Cerebellar nuclear complex (tissue), 1 donor: ENCODE measurements around the gene FASTKD2.
"Not testable (repeated sequence)": the region's sequence is repeated elsewhere in the genome, so short reads cannot be mapped to it uniquely, and the experiment has no call there.

ENCODE experiments used
- DNase-seq, 2 experiments: peaks; one replicate each; lab custom pipeline; 2025; lab: John Stamatoyannopoulos, UW

FASTKD2 gene

DNA sequence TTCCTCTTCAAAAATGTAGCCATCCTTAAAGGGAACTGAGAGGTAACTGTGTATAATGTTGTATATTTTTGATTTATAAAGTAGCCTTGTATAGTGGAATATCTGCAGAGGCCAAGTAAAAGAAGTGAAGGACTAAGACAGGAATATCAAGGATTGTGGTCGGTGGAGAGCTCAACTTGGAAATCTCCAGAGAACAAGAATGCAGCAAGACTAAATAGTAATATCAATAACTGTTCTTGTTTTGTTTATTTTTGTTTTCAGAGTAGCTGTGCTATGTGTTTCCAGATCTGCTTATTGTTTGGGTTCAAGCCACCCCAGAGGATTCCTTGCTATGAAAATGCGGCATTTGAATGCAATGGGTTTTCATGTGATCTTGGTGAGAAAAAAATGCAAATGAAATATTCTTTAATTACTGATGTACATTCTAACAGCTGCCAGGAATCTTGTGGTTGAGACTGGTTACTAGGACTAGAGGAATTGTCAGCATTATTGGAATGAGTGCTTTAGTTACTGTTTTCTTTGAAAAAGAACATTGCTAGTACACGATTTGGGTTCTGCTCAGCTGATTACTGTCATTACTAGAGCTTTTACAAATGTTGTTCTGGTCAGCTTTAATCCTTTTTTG, 25.0 kb downstream of the FASTKD2 start:
- DNase-seq, result no peak

- no peak for DNase-seq
Observed at GRCh38 chr2:206792645-206793044, 27.2 kb downstream of the FASTKD2 start.

GRCh38 chr2:206797376-206797775, 32.0 kb downstream of the FASTKD2 start:
- no peak for DNase-seq

- no peak for DNase-seq
Observed at GRCh38 chr2:206798000-206798399, 32.6 kb downstream of the FASTKD2 start.

DNA sequence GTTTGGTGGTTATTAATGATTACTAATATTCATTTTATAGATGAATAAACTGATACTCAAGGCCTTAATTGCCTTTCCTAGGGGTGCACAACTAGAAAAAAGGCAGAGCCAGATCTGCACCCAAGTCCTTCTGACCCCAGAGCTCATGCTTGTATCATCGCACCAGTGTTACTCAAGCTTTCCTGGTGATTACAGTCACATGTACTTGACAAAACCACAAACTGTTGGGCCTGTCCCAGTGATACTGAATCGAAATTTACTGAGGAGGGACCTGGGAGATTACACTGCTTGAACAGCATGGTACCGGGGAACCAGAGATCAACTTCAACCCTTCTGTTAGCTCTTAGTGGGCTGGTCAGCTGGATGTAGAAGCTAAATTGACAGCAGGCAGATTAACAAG, 33.7 kb downstream of the FASTKD2 start:
- no peak for DNase-seq

- peak in 1 of 2 experiments; percentile 81 for DNase-seq
Observed at GRCh38 chr2:206800506-206801417, 35.4 kb downstream of the FASTKD2 start.

GRCh38 chr2:206801418-206802189, 36.2 kb downstream of the FASTKD2 start:
- DNase-seq, result no peak

DNA sequence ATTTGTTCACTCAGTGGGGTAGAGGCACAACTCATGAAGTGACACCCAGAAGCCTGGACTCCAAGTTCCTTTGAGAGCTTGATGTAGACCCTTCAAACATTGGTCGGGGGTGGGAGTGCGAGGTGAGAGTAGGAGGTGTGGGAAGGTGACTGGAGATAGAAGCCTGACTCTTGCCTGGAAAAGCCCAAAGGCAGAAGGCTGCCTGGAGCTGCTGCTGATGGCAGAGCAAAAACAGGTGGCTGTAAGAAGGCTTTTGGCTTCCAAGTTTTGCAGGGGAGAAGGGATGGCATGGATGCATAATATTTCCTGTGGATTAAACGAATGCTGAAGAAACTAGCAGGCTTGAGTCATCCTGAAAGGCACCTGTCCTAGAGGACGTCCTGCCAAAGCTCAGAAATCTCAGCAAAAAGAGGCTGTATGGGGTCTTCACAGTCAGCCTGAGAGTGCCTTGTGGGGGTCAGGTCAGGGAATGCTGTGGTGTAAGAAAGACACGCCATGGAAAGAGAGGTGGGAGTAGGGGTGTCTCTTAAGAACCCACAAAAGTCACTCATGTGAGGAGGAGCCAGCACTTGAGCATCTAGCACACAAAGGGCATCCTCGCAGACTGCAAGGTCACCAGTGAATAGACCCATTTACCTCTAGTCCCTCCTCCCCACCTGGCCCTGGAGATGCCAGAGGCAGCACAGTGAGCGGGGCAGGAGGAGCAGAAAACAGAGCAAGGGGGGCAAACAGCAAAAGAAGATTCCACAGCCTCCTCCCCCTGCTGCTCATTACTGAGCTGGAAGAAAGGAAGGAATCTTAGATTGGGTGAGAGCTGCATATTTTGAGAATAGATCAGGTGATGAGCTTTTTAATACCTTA, 37.5 kb downstream of the FASTKD2 start:
- no peak for DNase-seq

GRCh38 chr2:206804326-206804725, 38.9 kb downstream of the FASTKD2 start:
- no peak for DNase-seq

DNA sequence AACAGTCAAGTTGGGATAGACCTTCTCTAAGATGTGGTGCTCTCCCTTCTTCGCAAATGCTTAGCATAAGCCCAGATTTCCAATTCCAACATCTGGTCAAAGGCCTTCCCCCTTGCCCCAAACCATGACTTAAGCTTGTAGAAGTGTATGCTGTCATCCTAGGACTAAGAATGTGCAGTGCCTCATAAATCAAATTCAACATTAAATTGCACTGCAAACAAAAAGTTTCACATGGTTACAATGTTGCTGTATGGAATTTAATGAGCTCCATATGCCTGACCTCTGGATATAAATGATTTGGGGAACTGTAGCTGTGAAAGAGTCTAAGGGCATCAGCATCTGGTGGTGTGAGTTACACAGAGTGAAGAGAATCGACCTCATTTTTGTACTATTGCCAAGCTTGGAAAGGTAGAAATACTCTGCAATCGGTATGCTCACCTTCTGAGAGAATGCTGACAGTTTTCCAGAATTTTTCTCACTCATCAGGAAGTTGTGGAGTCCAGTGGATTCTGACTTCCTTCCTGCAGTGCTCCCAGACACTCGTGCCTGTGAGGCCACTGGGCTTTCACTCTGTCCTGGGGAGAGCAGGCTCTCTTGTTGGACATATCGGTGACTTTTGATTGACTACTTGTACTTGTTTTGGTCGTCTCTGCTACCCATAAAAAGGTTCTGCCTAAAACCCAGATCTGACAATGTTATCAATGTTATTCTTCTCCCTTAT, 40.6 kb downstream of the FASTKD2 start:
- DNase-seq, result no peak

- not testable (repeated sequence) for DNase-seq
Observed at GRCh38 chr2:206807624-206808023, 42.2 kb downstream of the FASTKD2 start.

- DNase-seq, result not testable (repeated sequence)
Observed at GRCh38 chr2:206812471-206812870, 47.1 kb downstream of the FASTKD2 start.

DNA sequence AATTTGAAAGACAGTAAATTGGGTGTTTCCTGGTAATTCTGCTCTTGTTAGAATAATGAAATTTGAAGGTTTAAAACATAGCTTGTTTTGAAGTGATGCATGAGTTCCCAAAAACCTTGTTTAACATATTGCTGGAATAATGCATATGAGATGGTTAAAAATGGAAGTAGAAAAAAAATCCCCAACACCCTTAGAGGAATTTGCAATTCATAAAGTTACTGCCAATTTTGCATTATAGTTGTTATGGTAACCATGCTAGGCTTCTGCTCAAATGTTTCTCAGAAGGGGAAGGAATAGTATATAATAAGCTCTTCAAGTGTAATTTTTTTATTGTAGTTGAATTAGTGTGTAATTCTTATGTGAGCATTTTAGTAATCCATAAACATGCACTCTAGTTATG, 49.1 kb downstream of the FASTKD2 start:
- DNase-seq, result no peak

GRCh38 chr2:206820807-206821206, 55.4 kb downstream of the FASTKD2 start:
- no peak for DNase-seq

DNA sequence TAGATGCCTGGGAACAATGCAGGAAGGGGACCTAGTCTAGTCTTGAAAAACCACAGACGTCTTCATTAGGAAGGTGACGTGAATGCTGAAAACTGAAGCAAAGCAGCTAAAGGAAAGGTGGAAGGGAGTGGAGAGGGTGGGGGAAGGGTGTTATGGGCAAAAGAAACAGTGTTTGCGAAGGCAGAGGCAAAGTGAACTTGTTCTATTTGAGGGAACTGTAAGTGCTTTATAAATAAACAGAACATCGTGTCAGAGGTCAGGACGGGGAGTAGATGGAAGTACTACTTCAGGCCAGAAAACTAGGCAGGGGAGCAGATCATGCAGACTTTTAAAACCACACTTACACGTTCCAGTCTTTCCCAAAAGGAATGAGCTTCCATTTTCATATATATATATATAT, 57.8 kb downstream of the FASTKD2 start:
- DNase-seq, result no peak

DNA sequence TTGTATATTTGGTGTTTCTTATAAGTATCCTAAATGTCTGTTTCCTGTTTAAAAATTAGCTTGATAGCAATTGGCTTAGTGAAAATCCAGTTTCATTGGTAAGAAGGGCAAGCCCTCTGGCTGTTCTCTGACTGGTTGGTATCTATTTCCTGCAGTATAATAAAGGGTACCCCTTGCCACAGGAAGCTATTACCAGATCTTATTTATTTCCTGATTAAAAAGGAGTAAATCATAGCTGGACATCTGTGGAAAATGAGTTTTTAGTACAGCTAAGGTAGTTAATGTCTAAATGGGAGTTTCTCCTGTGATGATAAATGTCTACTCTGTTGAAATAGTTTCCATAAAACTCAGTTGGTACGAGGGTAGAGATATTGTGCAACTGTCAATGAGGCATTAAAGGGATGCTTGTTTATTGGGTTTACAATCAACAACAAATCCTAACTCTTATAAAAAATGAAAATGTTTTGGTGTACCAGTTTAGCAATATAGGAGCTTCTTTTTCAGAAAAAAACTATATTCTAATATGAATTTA, 58.7 kb downstream of the FASTKD2 start:
- DNase-seq, result no peak

DNA sequence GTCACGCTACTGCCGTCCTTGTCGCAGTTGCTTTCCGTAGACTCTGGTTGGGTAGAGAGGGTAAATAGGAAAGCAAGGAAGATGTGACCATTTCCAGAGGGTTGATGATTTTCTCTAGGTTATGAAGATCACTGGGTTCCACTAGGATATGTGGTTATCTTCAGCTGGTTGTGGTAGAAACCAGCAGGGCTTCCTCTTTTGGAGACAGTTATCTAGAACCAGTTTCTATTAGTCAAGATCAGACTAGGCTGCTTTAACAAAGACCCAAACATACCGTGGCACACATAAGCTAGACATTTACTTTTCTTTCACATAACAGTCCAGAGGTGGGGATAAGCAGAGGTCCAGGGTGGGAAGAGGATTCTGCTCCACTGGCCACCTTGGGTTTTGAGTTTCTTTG, 59.6 kb downstream of the FASTKD2 start:
- DNase-seq, result no peak

DNA sequence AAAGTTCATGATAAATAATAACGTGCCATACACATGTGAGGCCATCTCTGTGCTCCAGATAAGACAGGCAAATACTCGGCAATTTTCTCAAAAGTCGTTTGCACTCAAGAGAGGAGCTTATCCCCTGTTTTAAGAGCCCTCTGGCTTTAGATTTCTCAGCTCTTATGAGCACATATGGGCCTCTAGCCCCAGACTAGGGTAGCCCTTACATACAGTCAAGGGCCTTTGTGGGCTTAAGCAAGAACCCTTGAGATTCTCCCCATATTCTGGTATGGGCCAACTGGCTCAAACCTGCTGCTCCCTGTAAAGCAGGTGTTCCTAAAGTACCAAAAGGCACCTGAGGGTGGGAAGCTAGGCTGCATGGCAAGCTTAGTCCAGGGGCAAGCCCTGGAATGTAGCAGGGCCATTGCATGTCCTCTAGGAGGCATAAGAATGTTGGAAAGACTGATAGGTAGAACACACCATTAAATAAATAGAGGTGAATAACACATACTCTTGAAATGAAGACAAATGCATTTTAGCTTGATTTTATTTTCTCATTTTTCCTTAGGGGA, 66.1 kb downstream of the FASTKD2 start:
- DNase-seq, result no peak

GRCh38 chr2:206832873-206833272, 67.5 kb downstream of the FASTKD2 start:
- no peak for DNase-seq

DNA sequence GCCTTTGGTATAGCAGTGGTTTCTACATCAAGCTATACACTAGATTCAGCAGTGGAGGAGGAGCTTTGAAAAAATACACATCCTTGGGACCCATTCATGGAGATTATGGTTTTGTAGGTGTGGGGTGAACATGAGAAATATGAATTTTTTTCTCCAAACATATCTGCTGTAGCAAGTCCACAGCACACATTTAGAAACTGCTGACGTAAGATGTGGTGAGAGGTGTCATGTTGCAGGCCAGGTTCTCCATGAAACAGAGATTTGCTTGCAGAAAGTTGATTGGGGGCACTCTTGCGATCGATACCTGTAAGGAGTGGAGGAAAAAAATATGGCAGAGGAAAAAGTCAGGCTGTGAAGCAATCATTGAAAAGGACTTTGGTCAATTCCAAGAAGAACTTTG, 67.9 kb downstream of the FASTKD2 start:
- DNase-seq, result no peak
